ENCODE results near the gene RPS8.
A peak's percentile ranks its signal among the peaks of the same experiment; 100 is the strongest.
"Not testable (repeated sequence)": the region's sequence is repeated elsewhere in the genome, so short reads cannot be mapped to it uniquely, and the experiment has no call there.

Gene RPS8

DNA sequence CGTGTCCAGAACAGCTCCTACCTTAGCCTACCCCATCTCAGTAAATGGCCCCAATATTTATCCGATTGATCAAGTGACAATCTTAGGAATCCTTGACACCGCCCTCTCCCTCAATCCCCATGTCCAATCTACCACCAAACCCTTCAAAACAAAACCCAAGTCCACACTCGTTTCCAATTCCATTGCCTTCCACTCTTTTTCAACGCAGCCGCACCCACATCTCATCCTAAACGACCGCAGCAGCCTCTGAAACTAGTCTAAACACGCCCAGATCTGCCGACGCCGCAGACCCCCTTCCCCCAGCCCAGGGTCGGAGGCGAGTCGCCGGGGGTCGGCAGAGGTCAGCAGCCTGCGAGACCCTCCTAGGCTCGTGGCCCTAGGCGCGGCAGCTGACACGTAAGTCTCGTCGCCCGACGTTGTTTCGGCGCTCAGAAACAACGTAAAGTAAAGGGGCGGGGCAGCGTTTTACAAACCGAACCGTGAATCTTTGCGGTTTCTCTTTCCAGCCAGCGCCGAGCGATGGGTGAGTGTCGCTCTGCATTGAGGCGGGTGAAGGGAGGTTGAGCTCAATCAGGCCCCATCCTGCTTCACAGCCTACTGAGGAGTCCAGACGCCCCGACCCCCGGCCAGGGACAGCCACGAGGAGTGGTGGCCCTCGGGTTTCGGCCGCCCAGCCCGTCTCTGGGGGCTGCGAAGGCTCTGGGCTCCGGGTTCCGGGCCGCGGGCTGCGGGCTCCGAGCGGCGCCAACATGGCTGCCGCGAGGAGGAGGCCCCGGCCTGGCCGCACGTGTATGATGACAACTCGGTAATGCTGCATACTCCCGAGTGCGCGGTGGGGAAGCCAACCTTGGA, at the start of gene RPS8:
Gene RPS8, plus strand, starts transcription at position 463 of the 852 bp plus-strand sequence. Its CDS starts 57 bp downstream, at position 520.
- TF ChIP-seq CTCF (IDR thresholded peaks at IDR 0.05; ENCODE audit: insufficient read depth, low read length, missing control alignments): no peak
- H3K4me3 ChIP-seq (ENCODE audit: low read depth, low read length): peak within 1 kb of the TSS; percentile 94
- CTCF ChIA-PET: interaction anchor here (0.8 to 3.1 kb wide), 6 partner anchors 12 to 46 kb away, joined by 3 to 24 read pairs (median 6); partner anchors contain the start of genes BEST4, PLK3 and RNU5D-1
- POLR2A ChIA-PET: interaction anchor here (0.6 to 4.2 kb wide), 23 partner anchors 9 to 236 kb away, joined by 3 to 36 read pairs (median 6); partner anchors contain the start of genes BTBD19, DYNLT4, EIF2B3 and HECTD3
- DNase-seq (ENCODE audit: low read depth, low spot score): peak; percentile 54

- peak; percentile 72 for TF ChIP-seq CTCF (IDR thresholded peaks at IDR 0.05; ENCODE audit: insufficient read depth, low read length, missing control alignments)
- ChIA-PET POLR2A (interaction anchor here (0.6 to 3.3 kb wide), 16 partner anchors 9 to 1860 kb away, joined by 3 to 20 read pairs (median 4); partner anchors contain the start of genes DYNLT4, HECTD3, PLK3 and PRDX1), CTCF (interaction anchor here (0.6 to 10.7 kb wide), 43 partner anchors 9 to 841 kb away, joined by 3 to 217 read pairs (median 5); partner anchors contain the start of genes BEST4, BTBD19, KIF2C and RPS8)
- H3K4me3 ChIP-seq (ENCODE audit: low read depth, low read length): peak within 1 kb of the TSS; percentile 46
- peak; percentile 90 for DNase-seq (ENCODE audit: low read depth, low spot score)
Measured at GRCh38 chr1:44730741-44731512, 44.4 kb upstream of the RPS8 start, which contains the start of gene RNU5D-1. TSS of gene RNU5D-1 (minus strand) at chr1:44731170.

DNA sequence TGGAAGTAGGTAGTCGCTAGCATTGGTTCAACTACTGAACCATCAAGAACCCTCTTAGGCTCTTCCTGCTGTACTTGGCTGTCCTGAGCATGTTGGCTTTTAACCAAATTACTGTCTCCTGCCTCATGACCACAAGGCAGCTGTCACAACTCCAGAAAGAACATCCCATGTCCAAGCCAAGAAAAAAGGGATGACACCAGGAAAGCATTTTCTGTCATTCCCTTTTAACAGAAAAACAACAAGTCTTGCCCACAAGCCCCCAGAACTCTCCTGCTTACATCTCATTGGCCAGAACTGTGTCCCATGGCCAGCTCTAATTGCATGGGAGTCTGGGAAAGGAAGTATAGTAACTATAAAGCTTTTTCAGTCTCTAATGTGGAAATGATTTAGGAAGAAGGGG, 42.0 kb upstream of the RPS8 start:
- peak; percentile 34 for DNase-seq (ENCODE audit: low read depth, low spot score)
- TF ChIP-seq CTCF (IDR thresholded peaks at IDR 0.05; ENCODE audit: insufficient read depth, low read length, missing control alignments): no peak
- CTCF ChIA-PET: interaction anchor here (1.1 to 10.7 kb wide), 7 partner anchors 11 to 82 kb away, joined by 3 to 217 read pairs (median 18); partner anchors contain the start of gene RPS8
- H3K4me3 ChIP-seq (ENCODE audit: low read depth, low read length): no peak overlapping the region
- POLR2A ChIA-PET: interaction anchor here (0.6 to 1.0 kb wide), 2 partner anchors 42 to 76 kb away, joined by 3 to 4 read pairs; partner anchors contain the start of gene RPS8

GRCh38 chr1:44733784-44734183, 41.6 kb upstream of the RPS8 start:
- no peak for TF ChIP-seq CTCF (IDR thresholded peaks at IDR 0.05; ENCODE audit: insufficient read depth, low read length, missing control alignments)
- POLR2A ChIA-PET: interaction anchor here (1.0 kb wide), 1 partner anchor 41 kb away, joined by 4 read pairs; the partner anchor contains the start of gene RPS8
- no peak overlapping the region for H3K4me3 ChIP-seq (ENCODE audit: low read depth, low read length)
- CTCF ChIA-PET: interaction anchor here (1.1 to 10.7 kb wide), 5 partner anchors 17 to 47 kb away, joined by 3 to 217 read pairs (median 14); partner anchors contain the start of gene RPS8
- no peak for DNase-seq (ENCODE audit: low read depth, low spot score)

- no peak overlapping the region for H3K4me3 ChIP-seq (ENCODE audit: low read depth, low read length)
- POLR2A ChIA-PET: interaction anchor here (1.2 kb wide), 1 partner anchor 64 kb away, joined by 3 read pairs; no protein-coding TSS in a partner anchor
- no peak for DNase-seq (ENCODE audit: low read depth, low spot score)
- CTCF ChIA-PET: interaction anchor here (0.9 to 2.1 kb wide), 4 partner anchors 9 to 89 kb away, joined by 3 to 6 read pairs (median 4); no protein-coding TSS in a partner anchor
- no peak for TF ChIP-seq CTCF (IDR thresholded peaks at IDR 0.05; ENCODE audit: insufficient read depth, low read length, missing control alignments)
Measured at GRCh38 chr1:44735992-44736391, 39.3 kb upstream of the RPS8 start.

- DNase-seq (ENCODE audit: low read depth, low spot score); POLR2A ChIA-PET: not testable (repeated sequence)
- CTCF ChIA-PET: interaction anchor here (0.6 to 3.3 kb wide), 2 partner anchors 8 to 11 kb away, joined by 3 to 24 read pairs; partner anchors contain the start of gene RNU5D-1
- peak overlapping the region; percentile 92 for H3K4me3 ChIP-seq (ENCODE audit: low read depth, low read length)
Measured at GRCh38 chr1:44738953-44739306, 36.4 kb upstream of the RPS8 start.

All from AG04449 (cell line).